ENCODE data around the gene TGFBR3. TPM values are rescaled to one million over a fixed set of nuclear protein-coding genes. Genes with fewer than 3 reads are reported as not detected.

The TGFBR3 gene
- polyA plus RNA-seq, 12 donors: 23.8 to 64.0 (median 31.6) TPM; not detected in 1

GRCh38 chr1:91885213-91885715 lies 687 bp downstream of the TGFBR3 start:
- DNase-seq: peak; percentile 46

- peak; percentile 43 for DNase-seq
These were observed 1.3 kb downstream of the TGFBR3 start for GRCh38 chr1:91884459-91885212.

- DNase-seq: peak; percentile 66
These were observed 2.5 kb downstream of the TGFBR3 start for GRCh38 chr1:91883470-91883869.

GRCh38 chr1:91881280-91881679 lies 4.7 kb downstream of the TGFBR3 start:
- no peak for DNase-seq

- DNase-seq: no peak
These were observed 6.2 kb downstream of the TGFBR3 start for GRCh38 chr1:91879733-91880132.

DNA sequence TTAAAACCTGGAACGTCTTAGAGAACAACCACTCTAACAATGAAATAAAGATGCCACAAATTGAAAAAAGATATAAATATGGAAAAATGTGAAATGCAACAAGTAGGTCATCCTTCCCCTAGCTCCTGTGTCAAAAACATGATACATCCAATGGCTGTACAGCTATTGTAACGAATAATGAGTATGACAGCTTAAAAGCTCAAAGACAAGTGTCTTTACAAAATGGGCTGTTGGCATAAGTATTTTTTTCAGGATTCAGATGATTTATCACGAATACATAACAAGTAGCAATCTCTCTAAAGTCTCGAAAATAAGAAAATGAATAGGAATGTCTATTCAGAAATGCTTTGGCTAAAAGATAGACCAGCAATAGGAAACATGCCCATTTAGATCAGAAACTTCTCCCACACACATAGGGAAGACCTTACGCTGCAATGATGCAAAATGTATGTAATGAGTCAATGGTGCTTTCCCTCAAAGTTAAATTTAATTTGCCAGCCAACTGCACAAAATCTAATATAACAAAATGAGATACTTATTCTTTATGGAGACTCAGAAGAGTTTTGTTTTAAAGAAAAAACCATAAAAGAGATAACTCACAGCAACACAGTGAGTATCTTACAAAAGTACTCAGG lies 8.3 kb downstream of the TGFBR3 start:
- no peak for DNase-seq

DNA sequence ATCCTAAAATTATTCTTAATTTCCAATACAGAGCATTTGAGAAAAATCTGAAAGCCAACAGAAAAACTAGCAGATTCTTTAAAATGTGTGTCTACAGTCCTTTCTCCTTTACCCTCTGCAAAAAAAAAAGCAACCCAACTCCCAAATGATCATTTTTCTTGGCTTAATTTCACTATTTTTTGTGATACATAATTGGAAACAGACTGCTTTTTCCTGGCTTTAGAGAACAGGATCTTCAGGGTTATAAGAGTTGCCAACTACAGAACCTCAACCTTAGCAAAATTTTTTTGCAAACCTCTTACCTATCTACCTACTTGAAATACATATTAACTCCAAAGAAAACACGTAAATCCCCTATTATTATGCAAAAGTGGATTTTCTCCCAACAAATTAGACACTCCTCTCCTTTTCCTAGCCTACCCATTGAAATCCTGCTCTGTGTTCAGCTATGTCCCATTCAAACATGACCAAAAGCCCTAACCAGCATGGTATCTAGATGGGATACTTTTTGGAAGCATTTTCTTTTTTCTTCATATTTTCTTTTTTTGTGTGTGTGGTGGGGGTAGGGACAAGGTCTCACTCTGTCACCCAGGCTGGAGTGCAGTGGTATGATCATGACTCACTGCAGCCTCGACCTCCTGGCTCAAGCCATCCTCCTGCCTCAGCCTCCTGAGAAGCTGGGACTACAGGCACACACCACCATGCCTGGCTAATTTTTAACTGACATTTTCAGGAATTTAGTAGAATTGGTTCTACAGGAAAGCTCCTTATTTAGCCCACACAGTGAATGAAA lies 9.0 kb downstream of the TGFBR3 start:
- DNase-seq: peak; percentile 50

DNA sequence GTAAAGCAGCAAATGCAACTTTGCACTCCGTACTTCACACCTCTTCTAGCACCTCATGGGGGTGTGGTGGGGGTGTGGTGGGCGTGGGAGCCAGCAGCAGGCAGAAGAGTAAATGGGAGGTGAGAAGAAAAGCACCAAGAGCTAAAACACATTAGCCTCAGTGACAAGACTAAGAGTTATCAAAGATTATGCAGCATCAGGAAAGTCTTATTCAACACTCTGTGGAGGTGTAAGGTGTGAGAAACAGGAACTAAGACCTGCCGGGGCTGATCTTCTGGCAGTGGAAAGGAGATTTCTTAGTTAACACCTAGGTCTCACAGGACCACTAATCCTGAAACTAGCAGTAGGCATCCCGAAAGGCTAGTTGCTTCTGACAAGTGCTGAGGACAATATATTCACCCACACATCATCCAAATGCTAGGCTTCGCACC lies 9.9 kb downstream of the TGFBR3 start:
- DNase-seq: no peak

- no peak for DNase-seq
These were observed 11.8 kb downstream of the TGFBR3 start for GRCh38 chr1:91874167-91874566.

GRCh38 chr1:91872559-91873081 lies 13.3 kb downstream of the TGFBR3 start:
- no peak for DNase-seq

DNA sequence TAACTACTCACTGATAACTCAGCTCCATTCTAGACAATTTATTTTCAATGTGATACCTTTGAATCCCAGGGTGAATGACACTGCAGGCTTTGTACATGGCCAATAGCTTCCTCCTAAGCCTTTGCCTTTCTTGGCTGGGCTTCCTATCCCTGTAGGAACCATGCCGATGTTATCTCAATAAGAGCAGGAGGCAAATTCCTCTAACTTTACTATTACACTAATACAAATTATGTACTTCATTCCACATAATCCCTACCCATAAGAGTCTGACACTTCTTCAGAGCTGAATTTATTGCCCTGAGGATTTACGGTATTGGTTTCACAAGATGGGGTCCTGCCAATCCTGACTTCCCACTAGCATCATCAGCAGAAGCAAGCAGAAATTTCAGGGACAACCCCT lies 14.0 kb downstream of the TGFBR3 start:
- no peak for DNase-seq

GRCh38 chr1:91870322-91870721 lies 15.6 kb downstream of the TGFBR3 start:
- no peak for DNase-seq

DNA sequence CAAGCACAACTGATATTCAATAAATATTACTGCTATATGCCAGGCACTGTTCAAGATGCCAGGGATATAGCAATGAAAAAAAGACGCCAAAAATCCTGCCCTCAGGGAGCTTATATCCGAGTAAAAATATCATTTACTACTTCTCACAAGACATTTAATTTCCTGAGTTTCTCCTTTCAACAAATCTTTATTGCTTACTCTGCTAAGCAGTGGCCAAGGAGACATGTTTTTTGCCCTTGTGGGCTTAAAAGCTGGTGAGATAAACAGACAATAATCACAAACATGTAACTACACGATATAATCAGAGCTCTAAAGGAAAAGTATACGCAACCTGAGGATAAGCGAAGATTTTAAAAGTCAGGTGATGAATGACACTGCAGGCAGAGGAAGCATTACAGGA lies 19.5 kb downstream of the TGFBR3 start:
- DNase-seq: no peak

DNA sequence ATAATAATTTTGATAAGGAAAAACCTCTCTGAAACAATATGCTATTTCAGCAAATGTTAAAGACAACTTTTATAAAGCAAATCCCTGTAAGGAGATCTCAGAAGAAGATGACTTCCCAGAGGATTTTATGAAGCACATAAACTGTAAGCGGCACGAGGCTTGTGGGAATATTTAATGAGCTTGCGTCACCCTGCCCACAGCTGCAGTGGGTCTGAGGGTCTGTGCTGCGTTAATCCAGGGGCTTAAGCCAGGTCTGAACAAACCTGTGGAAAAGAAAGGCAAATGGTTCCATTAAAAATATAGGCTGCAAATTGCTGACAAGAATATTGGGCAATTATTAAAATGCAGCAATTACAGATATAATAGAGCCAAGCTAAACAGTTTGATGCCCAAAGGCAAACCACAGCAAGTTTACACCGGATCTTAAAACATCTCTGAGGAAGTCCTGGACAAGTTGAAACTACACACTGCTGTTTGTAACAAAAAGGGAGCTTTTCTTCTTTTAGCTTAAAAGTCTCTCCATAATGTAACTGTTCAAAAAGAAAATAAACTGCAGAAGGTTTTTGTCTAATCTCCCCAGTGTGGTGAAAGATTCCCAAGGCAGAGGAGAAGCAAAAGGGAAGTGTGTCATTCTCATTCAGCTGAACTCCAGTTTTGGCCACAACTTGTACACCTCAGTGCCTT lies 21.8 kb downstream of the TGFBR3 start:
- DNase-seq: no peak

DNA sequence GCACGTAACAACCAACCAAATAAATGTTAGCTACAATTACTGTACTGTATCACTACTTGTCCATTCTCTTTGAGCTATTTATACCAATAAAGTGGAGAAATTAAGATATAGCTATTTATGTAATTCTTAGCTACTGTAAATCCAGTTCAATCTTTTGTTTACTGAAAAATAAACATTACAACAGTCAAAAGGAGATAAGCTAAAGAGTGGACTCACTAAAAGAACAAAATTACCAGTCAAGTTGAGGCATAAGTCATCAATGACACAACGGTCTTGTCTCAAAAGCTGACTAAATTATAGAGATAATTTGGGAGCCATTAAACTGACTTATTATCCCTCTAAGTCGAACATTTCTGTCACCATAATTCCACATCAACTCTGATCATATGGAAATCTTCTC lies 22.5 kb downstream of the TGFBR3 start:
- DNase-seq: no peak

DNA sequence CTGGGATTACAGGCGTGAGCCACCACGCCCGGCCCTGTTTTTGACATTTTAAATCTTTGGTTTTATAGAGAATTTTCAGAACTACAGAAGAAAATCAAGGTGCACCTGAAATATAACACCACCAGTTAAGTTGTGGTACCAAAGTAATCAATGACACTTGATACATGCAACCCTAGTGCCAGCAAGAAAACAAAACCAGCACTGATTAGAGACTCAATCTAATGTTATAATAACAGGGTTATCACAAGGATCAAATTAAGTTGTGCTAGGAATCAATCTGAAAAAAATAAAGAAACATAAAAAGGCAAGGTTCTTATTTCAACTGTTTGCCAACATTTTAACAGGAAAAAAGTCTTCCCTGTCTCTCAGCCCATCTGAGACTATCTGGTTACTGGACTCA lies 23.8 kb downstream of the TGFBR3 start:
- DNase-seq: no peak

DNA sequence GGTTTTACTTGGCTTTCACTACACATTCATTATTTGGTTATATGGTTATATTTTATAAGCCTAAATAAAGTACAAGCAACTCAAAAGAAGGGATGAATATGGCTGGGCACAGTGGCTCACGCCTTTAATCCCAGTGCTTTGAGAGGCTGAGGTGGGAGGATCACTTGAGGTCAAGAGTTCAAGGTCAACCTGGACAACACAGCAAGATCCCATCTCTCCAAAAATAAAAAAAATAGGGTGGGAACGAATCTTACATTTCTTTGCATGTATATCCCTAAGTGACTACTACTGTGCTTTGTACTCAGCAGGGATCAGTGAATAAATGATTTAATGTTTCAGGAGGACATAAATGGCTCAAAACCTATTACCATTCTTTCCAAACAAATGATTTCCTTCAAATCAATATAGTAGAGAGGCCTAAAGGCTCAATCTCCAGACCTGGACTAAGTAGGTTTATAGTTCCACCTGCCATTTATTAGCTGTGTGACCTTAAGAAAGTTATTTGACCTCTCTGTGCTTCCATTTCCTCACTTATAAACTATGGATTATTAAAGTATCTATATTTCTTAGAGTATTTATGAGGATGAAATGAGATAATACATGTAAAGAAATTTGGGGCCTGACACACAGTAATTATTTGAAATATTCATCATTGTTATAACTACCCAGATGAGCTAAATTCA lies 28.3 kb downstream of the TGFBR3 start:
- no peak for DNase-seq

GRCh38 chr1:91856996-91857395 lies 29.0 kb downstream of the TGFBR3 start:
- no peak for DNase-seq

GRCh38 chr1:91854852-91855534 lies 31.0 kb downstream of the TGFBR3 start:
- DNase-seq: no peak

DNA sequence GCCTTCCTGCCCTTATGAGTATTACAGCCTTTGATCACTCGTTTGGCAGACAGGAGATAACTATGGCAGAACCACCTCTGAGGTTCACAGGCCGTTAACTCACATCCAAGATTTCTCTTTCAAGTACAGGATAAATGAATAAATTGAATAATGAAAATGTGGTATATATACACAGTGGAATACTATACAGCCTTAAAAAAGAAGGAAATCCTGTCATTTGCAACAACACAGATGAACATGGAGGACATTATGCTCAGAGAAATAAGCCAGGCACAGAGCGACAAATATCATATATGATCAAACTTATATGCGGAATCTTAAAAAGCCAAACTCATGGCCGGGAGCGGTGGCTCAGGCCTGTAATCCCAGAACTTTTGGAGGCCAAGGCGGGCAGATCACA lies 32.6 kb downstream of the TGFBR3 start:
- DNase-seq: no peak
